ENCODE data around the gene TRIM67.

Gene TRIM67

GRCh38 chr1:231185391-231185790 is 23.5 kb downstream of the TRIM67 start:
- no peak for DNase-seq

GRCh38 chr1:231186356-231187115 is 24.7 kb downstream of the TRIM67 start:
- no peak for DNase-seq

GRCh38 chr1:231187571-231187970 is 25.7 kb downstream of the TRIM67 start:
- no peak for DNase-seq

GRCh38 chr1:231188072-231188471 is 26.2 kb downstream of the TRIM67 start:
- DNase-seq: no peak

- no peak for DNase-seq
Measured at GRCh38 chr1:231188768-231189167, 26.9 kb downstream of the TRIM67 start.

GRCh38 chr1:231189683-231190270 is 27.9 kb downstream of the TRIM67 start:
- no peak for DNase-seq

GRCh38 chr1:231190456-231190855 is 28.6 kb downstream of the TRIM67 start:
- no peak for DNase-seq

GRCh38 chr1:231192620-231193163 is 30.8 kb downstream of the TRIM67 start:
- DNase-seq: no peak

GRCh38 chr1:231193710-231194340 is 32.0 kb downstream of the TRIM67 start:
- no peak for DNase-seq

- DNase-seq: no peak
Measured at GRCh38 chr1:231194476-231194842, 32.6 kb downstream of the TRIM67 start.

GRCh38 chr1:231194843-231195516 is 33.1 kb downstream of the TRIM67 start:
- DNase-seq: no peak

GRCh38 chr1:231196307-231196706 is 34.4 kb downstream of the TRIM67 start:
- no peak for DNase-seq

GRCh38 chr1:231196728-231197127 is 34.9 kb downstream of the TRIM67 start:
- DNase-seq: no peak

- no peak for DNase-seq
Measured at GRCh38 chr1:231199868-231200267, 38.0 kb downstream of the TRIM67 start.

- no peak for DNase-seq
Measured at GRCh38 chr1:231200388-231201031, 38.7 kb downstream of the TRIM67 start.

GRCh38 chr1:231201375-231201978 is 39.6 kb downstream of the TRIM67 start:
- no peak for DNase-seq

- DNase-seq: no peak
Measured at GRCh38 chr1:231201979-231202633, 40.2 kb downstream of the TRIM67 start.

GRCh38 chr1:231203259-231204057 is 41.6 kb downstream of the TRIM67 start:
- no peak for DNase-seq

GRCh38 chr1:231206856-231207255 is 45.0 kb downstream of the TRIM67 start:
- no peak for DNase-seq

- DNase-seq: no peak
Measured at GRCh38 chr1:231207437-231207836, 45.6 kb downstream of the TRIM67 start.

GRCh38 chr1:231208980-231209379 is 47.1 kb downstream of the TRIM67 start:
- DNase-seq: no peak
